Measurements from ENCODE around the gene GRIK4.

The GRIK4 gene

GRCh38 chr11:120973501-120973900 lies 462.0 kb downstream of the GRIK4 start:
- H3K4me3 ChIP-seq (replicated peaks in 1 of 2; ENCODE audit: low read depth in 2 of 2, low read length in 2 of 2), result no peak overlapping the region
- no peak for DNase-seq (ENCODE audit: low read depth in 2 of 2)
- no peak for TF ChIP-seq CTCF (IDR thresholded peaks at IDR 0.05; ENCODE audit: low read depth, low read length)

DNA sequence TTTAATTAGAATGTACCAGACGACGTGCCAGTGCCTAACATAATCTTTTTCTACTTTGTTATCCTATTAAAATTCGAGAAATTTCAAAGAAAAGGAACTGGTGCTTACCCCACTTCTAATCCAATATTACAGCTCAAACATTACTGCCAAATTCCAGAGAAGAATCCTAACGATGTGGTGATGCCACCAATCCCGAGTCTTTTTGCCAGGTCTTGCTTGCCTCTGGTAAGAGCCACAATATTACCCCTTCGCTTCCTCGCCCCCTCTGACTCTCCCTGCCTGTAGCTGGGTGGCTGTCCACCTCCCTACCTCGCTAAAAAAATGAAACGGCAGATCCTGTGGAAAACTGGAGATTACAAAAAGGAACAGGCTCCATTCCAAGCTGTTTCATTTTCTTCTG lies 462.9 kb downstream of the GRIK4 start:
- TF ChIP-seq CTCF (IDR thresholded peaks at IDR 0.05; ENCODE audit: low read depth, low read length), result no peak
- no peak for DNase-seq (ENCODE audit: low read depth in 2 of 2)
- no peak overlapping the region for H3K4me3 ChIP-seq (replicated peaks in 1 of 2; ENCODE audit: low read depth in 2 of 2, low read length in 2 of 2)

DNA sequence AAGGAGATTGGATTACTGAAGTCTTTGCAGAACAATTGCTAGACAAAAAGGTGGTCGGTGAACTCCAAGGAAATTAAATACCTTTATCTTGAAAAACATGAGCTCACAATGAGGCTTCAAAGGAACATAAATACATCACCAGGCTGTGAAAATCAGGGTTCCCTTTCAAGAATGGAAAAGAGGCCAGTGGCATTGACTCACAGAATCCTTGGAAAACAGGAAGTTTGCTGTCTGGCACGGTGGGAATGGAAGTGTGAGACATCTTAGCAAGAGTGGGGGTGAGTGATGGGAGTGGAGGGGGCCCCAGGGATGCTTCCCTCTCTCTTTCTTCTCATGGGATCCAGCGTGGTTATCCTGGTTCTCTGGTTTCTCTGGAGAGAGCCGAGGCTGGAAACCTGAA lies 463.4 kb downstream of the GRIK4 start:
- no peak for DNase-seq (ENCODE audit: low read depth in 2 of 2)
- no peak for TF ChIP-seq CTCF (IDR thresholded peaks at IDR 0.05; ENCODE audit: low read depth, low read length)
- no peak overlapping the region for H3K4me3 ChIP-seq (replicated peaks in 1 of 2; ENCODE audit: low read depth in 2 of 2, low read length in 2 of 2)

- TF ChIP-seq CTCF (IDR thresholded peaks at IDR 0.05; ENCODE audit: low read depth, low read length), result no peak
- DNase-seq (ENCODE audit: low read depth in 2 of 2), result no peak
Measured at GRCh38 chr11:120977266-120978137, 466.0 kb downstream of the GRIK4 start.

GRCh38 chr11:120978701-120979100 lies 467.2 kb downstream of the GRIK4 start:
- no peak for TF ChIP-seq CTCF (IDR thresholded peaks at IDR 0.05; ENCODE audit: low read depth, low read length)
- no peak for DNase-seq (ENCODE audit: low read depth in 2 of 2)
- H3K4me3 ChIP-seq (replicated peaks in 1 of 2; ENCODE audit: low read depth in 2 of 2, low read length in 2 of 2), result no peak overlapping the region

More at GRCh38 chr11:120977266-120978137, 466.0 kb downstream of the GRIK4 start:
- H3K4me3 ChIP-seq (replicated peaks in 1 of 2; ENCODE audit: low read depth in 2 of 2, low read length in 2 of 2), result no peak overlapping the region

GRCh38 chr11:120985718-120986569 lies 474.4 kb downstream of the GRIK4 start:
- DNase-seq (ENCODE audit: low read depth in 2 of 2), result peak; percentile 32 to 60
- H3K4me3 ChIP-seq (replicated peaks in 1 of 2; ENCODE audit: low read depth in 2 of 2, low read length in 2 of 2), result peak overlapping the region; percentile 32 to 35
- no peak for TF ChIP-seq CTCF (IDR thresholded peaks at IDR 0.05; ENCODE audit: low read depth, low read length)

Data from cardiac fibroblast (primary cell).